Activated CD4-positive, alpha-beta memory T cell treated with anti-CD3 and anti-CD28 coated beads for 36 hours (primary cell): ENCODE data around the gene GRK5. TPM values are rescaled to one million over a fixed set of nuclear protein-coding genes. Genes with fewer than 3 reads are reported as not detected.
A peak's percentile ranks its signal among the peaks of the same experiment; 100 is the strongest.

ENCODE experiments used
- CTCF ChIA-PET: fragments of 350-600 bp; sonication (Branson Sonifier 250); formaldehyde crosslinking; loops from one replicate; lab custom pipeline; 2021; ENCODE audit warnings: antibody characterized with exemption, inconsistent platforms; lab: Charles Lee
- POLR2A ChIA-PET: fragments of 350-600 bp; sonication (Branson Sonifier 250); formaldehyde crosslinking; loops from one replicate; lab custom pipeline; 2021; ENCODE audit warnings: antibody characterized with exemption; lab: Charles Lee
- DNase-seq: peaks from one replicate; pipeline ENCODE4 v3.0.0-alpha.2; 2020
- H3K27ac Mint-ChIP-seq: one replicate; pipeline ENCODE4 v1.8.0; 2021; ENCODE audit warnings: mixed read lengths
- H3K27me3 Mint-ChIP-seq: one replicate; pipeline ENCODE4 v1.8.0; 2021; ENCODE audit warnings: mixed read lengths
- H3K36me3 Mint-ChIP-seq: one replicate; pipeline ENCODE4 v1.8.0; 2021; ENCODE audit warnings: mixed read lengths
- H3K4me1 Mint-ChIP-seq: one replicate; pipeline ENCODE4 v1.8.0; 2021; ENCODE audit warnings: low read depth, mixed read lengths
- H3K4me3 Mint-ChIP-seq: one replicate; pipeline ENCODE4 v1.8.0; 2021; ENCODE audit warnings: mild to moderate bottlenecking, mixed read lengths
- H3K9me3 Mint-ChIP-seq: one replicate; pipeline ENCODE4 v1.8.0; 2021; ENCODE audit warnings: mixed read lengths
- intact Hi-C: fragments of 100-400 bp; cut with micrococcal nuclease; formaldehyde crosslinking; loops from one replicate; pipeline ENCODE4 v1.15.1; 2023
- total RNA-seq, 2 experiments: library from RNA; stranded (reverse); gene quantifications; one replicate each; pipeline ENCODE4 v1.2.3, GENCODE V29; 2021

GRK5 gene
- total RNA-seq, 2 experiments from 2014 or later = 22.7 to 23.0 TPM

DNA sequence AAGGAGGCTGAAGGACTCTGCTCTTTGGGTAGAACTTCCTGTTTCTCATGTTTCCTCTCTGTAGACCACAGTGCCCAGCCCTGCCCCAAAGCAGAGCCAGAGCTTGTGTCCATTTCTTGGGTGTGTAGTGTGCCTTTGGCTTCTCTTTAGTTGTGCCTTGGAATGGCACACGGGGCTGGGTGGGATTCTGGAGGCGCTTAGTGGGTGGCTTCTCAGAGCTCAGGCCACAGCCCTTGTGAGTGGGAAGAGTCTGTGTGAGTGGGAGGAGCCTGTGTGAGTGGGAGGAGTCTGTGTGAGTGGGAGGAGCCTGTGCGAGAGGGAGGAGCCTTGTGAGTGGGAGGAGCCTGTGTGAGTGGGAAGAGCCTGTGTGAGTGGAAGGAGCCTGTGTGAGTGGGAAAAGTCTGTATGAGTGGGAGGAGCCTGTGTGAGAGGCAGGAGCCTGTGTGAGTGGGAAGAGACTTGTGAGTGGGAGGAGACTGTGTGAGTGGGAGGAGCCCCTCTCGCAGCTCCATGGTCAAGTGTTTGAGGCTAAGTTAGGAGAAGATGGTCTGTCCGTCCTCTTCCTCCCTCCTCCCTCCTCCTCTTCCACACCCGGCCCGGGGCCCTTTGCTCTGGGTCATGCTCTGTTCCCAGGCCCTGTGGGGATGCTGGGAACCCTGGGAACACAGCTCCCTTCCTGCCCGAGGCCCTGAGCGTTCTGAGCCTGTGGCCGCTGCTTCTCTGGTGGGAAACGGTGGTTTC, 153.0 kb downstream of the GRK5 start:
- POLR2A ChIA-PET = no interaction called here
- DNase-seq = peak; percentile 24
- Mint-ChIP-seq H3K4me3 (no peak overlapping the region), H3K9me3 (peaks cover 12% of the 10 kb centered on the region), H3K4me1 (peaks cover 3% of the 10 kb centered on the region), H3K36me3 (peaks cover 8% of the 10 kb centered on the region), H3K27me3 (no peaks in the 10 kb centered on the region), H3K27ac (no peak overlapping the region)
- intact Hi-C loops = no loop called here
- CTCF ChIA-PET = interaction anchor here (0.6 kb wide), 2 partner anchors 25 to 118 kb away, joined by 3 to 4 read pairs; no protein-coding TSS in a partner anchor

DNA sequence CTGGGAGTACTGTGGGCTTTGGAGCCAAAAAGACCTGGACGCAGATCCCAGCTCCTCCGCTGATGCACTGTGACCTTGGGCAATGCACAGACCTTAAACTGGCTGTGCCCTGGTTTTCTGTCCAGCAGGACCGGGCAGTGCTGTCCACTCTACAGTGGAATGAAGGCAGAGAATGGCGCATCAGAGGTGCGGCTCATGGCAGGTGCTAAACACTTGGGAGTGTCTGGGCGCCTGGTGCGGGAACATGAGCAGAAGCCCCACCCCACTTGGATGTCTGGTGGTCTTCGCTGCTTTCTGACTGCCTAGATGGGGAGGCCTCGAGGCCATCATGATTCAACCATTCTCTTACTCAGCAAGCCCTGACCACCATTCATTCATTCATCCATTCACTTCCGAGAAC, 153.7 kb downstream of the GRK5 start:
- H3K36me3 Mint-ChIP-seq = peaks cover 6% of the 10 kb centered on the region
- no peaks in the 10 kb centered on the region for H3K27me3 Mint-ChIP-seq
- ChIA-PET POLR2A (no interaction called here), CTCF (interaction anchor here (0.6 kb wide), 1 partner anchor 24 kb away, joined by 4 read pairs; no protein-coding TSS in a partner anchor)
- no peak overlapping the region for H3K4me3 Mint-ChIP-seq
- H3K4me1 Mint-ChIP-seq = peaks cover 3% of the 10 kb centered on the region
- H3K27ac Mint-ChIP-seq = no peak overlapping the region
- intact Hi-C loops = no loop called here
- H3K9me3 Mint-ChIP-seq = peaks cover 7% of the 10 kb centered on the region
- no peak for DNase-seq

DNA sequence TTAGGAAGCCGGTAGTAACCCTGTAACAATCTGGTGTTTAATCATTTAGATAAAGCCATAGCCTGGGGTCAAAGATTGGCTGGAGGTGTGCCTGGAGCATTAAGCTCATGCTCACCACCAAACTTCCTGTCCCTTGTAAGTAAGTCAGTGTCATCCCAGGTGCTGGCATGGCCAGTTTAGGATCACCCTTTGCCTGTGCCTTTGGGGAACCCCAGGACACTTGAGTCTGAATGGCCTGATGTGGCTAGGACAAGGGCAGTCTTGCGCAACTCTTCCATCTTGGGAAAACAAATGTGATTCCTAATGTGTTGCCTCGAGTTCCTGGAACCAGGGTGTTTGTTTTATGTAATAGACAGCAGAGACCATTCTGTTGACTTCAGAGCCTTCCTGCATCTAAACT, 154.8 kb downstream of the GRK5 start:
- Mint-ChIP-seq H3K9me3 (no peaks in the 10 kb centered on the region), H3K4me1 (peaks cover 3% of the 10 kb centered on the region), H3K4me3 (no peak overlapping the region), H3K27me3 (no peaks in the 10 kb centered on the region), H3K27ac (no peak overlapping the region), H3K36me3 (no peaks in the 10 kb centered on the region)
- no peak for DNase-seq
- ChIA-PET CTCF (no interaction called here), POLR2A (no interaction called here)
- intact Hi-C loops = no loop called here

DNA sequence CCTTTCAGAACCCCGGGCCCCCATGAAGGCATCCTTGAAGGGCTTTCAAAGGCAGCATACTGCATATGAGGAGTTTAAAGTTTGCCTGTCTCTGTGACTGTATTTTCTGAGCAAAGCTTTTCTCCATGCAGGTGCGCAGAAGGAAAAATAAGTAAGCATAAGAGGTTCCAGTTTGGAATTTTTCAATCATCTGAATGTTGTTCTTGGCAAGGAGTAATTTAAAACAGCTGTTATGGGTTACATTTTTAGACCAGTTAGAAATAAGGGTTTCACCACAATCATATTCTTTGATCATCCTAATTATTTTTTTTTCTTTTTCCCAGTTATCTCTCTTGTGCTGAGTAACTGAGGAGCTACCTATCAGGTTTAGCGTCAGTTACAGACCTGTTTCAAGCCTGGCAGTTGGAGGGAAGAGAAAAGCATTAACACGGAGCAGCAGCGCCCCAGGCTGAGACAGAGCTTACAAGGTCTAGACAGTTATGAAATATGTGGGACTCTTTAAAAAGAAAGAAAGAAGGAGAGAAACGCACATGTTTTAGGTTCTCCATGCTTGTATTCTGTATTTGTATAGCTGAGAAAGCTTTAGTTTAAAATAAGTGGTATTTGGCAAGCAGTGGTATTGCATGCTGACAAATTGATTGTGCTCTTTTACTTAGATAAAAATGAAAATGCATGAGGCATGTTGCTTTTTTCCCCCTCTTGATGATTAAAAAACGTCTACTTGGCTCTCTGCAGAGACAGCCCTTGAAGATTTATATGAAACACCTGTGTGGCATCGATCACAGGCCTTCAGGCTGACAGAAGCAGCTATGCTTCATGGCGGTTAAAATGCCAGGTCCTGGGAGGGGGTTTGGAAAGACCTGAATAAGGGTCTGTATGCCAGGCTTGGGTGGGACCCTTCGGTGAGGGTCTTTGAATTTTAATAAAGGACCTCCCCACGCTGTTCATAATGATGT, 157.6 kb downstream of the GRK5 start:
- DNase-seq = no peak
- no peak overlapping the region for H3K4me3 Mint-ChIP-seq
- H3K9me3 Mint-ChIP-seq = no peaks in the 10 kb centered on the region
- ChIA-PET POLR2A (no interaction called here), CTCF (interaction anchor here (0.9 to 2.2 kb wide), 4 partner anchors 9 to 166 kb away, joined by 4 to 5 read pairs (median 4); no protein-coding TSS in a partner anchor)
- intact Hi-C loops = no loop called here
- no peak overlapping the region for H3K27ac Mint-ChIP-seq
- peaks cover 4% of the 10 kb centered on the region for H3K4me1 Mint-ChIP-seq
- no peaks in the 10 kb centered on the region for H3K27me3 Mint-ChIP-seq
- H3K36me3 Mint-ChIP-seq = no peaks in the 10 kb centered on the region

DNA sequence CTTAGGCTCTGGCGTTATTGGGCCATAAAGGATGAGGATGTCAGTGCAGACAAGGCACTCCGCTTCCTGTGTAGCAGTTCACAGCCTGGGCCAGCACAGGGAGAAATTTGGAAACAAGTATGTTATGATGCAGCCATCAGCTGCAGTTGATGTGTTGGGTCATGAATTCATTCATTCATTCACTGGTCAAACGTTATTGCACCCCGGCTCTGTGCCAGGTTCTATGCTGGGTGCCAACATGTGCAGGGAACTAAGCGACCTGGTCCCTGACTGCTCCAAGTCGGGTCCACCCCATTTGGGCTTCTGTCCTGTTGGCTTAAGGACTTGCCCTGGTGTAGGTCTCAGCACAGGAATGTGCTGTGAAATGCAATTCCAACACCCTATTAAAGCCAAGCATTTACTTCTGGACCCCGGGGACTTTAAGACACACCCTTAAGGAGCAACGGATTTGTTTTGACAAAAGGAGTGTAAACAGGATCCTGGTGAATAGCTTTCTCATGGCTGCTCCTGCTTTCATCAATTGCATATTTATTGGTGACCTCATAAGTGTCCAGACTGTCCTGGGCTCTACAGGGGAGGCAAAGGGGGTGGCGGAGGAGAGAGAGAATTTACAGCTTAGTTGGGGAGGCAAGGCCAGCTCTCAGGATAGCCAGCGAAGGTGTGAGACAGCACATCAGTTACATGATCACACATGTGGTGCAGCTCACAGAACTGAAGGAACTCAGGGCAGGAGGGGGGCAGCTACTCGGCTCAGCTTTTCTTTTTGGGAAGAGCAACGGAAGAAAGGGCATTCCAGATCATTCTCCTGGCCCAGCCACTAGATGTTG, 158.6 kb downstream of the GRK5 start:
- Mint-ChIP-seq H3K9me3 (no peaks in the 10 kb centered on the region), H3K4me1 (peaks cover 8% of the 10 kb centered on the region), H3K27me3 (no peaks in the 10 kb centered on the region), H3K27ac (no peak overlapping the region), H3K36me3 (no peaks in the 10 kb centered on the region), H3K4me3 (no peak overlapping the region)
- DNase-seq = no peak
- intact Hi-C loops = no loop called here
- ChIA-PET CTCF (interaction anchor here (0.8 to 2.2 kb wide), 3 partner anchors 51 to 160 kb away, joined by 3 to 5 read pairs (median 5); no protein-coding TSS in a partner anchor), POLR2A (no interaction called here)

DNA sequence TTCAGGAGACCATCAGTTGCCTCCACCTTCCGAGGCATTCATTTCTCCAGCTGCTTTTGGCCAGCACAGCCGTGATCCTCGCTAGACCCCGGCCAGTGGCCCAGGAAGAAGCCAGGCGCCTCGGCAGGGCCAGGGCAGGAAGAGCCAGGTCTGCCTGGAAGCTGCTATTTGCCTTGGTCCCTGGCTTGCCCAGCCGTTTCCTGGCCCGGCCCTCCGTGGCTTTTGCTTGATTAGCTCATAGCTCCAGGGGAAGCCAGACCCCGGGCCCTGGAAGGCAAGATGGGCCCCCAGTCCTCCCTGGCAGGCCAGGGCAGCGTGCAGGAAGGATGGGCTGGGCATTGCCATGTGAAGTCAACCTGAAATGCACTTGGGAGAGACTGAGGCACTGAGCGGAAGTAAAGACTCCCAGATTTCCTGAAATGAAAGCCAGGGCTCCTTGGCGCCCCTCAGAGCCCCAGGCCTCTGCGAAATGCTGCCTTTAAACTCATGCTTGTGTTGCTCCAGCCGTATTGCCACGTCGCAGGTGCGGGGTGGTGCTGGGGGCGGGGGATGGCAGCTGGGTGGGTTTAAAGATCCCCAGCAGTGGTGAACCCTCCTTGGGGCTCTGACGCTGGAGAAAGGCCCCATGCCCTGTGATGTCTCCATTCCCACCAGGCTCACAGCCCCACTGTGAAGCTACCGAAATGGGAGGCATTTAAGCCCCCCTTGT, 160.6 kb downstream of the GRK5 start:
- POLR2A ChIA-PET = no interaction called here
- intact Hi-C loops = no loop called here
- Mint-ChIP-seq H3K4me1 (peaks cover 19% of the 10 kb centered on the region), H3K27me3 (no peaks in the 10 kb centered on the region), H3K4me3 (no peak overlapping the region), H3K9me3 (no peaks in the 10 kb centered on the region), H3K36me3 (no peaks in the 10 kb centered on the region), H3K27ac (no peak overlapping the region)
- CTCF ChIA-PET = no interaction called here
- no peak for DNase-seq

DNA sequence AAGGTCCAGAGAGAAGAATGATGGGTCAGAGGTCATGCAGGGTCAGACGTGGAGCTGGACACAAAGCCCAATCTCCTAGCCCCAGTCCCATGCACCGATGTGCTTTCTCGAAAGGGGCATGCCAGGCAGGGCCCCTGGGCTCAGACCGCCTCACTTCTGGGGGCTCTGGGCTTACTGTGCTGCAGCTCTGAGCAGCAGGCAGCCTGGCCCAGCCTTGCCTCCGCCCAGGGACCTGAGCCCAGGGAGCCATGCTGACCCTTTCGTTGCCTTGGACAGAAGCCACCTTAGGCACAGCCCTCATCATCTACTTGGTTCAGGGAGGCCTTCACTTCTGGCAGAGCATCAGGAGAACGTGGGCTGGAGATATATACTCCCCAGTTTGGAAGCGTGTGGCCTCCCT, 161.2 kb downstream of the GRK5 start:
- intact Hi-C loops = no loop called here
- Mint-ChIP-seq H3K27ac (no peak overlapping the region), H3K4me1 (peaks cover 25% of the 10 kb centered on the region), H3K36me3 (no peaks in the 10 kb centered on the region), H3K4me3 (no peak overlapping the region), H3K27me3 (no peaks in the 10 kb centered on the region), H3K9me3 (no peaks in the 10 kb centered on the region)
- CTCF ChIA-PET = no interaction called here
- POLR2A ChIA-PET = no interaction called here
- no peak for DNase-seq

DNA sequence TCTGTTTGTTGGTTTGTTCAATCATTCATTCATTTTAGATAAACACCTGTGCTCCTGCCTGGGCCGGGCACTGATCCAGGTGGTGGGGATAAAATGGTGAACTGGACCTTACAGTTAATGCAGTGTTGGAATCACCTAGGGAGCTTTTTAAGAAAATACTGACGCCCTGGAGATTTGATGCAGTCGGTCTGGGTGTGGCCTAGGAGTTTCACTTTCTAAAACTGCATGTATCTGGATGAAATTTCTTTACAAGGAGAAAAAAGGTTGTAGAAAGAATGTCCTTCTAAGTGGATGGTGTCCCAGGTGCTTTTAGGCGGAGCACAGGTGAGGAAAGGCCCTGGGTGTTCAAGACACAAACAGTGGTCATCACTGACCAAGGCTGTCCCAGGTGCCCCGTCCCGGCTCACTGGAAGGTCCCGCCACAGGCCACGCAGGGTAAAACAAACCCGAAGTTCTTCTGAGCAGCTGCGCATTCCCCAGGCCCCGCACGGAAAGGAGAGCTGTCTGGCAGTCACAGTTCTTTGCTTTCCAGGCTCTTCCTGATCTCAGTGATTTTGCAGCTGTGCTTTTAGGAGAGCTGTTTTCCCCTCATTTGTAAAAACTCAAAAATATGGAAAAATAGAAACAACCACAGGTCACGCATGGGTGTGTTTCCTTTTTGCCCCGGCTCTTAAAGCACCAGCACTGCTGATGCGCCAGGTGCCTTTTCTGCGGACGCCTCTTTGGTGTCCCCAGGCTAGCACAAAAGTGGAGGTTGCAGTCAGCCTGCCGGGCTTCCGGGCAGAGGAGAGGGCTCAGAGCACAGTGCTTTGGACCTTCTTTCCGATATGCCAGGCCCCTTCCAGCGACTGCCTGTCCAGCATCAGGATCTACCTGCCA, 161.9 kb downstream of the GRK5 start:
- no peaks in the 10 kb centered on the region for H3K36me3 Mint-ChIP-seq
- H3K27me3 Mint-ChIP-seq = no peaks in the 10 kb centered on the region
- DNase-seq = no peak
- ChIA-PET POLR2A (no interaction called here), CTCF (interaction anchor here (0.5 kb wide), 1 partner anchor 262 kb away, joined by 3 read pairs; no protein-coding TSS in a partner anchor)
- H3K27ac Mint-ChIP-seq = no peak overlapping the region
- H3K4me3 Mint-ChIP-seq = no peak overlapping the region
- H3K4me1 Mint-ChIP-seq = peaks cover 25% of the 10 kb centered on the region
- intact Hi-C loops = no loop called here
- no peaks in the 10 kb centered on the region for H3K9me3 Mint-ChIP-seq

DNA sequence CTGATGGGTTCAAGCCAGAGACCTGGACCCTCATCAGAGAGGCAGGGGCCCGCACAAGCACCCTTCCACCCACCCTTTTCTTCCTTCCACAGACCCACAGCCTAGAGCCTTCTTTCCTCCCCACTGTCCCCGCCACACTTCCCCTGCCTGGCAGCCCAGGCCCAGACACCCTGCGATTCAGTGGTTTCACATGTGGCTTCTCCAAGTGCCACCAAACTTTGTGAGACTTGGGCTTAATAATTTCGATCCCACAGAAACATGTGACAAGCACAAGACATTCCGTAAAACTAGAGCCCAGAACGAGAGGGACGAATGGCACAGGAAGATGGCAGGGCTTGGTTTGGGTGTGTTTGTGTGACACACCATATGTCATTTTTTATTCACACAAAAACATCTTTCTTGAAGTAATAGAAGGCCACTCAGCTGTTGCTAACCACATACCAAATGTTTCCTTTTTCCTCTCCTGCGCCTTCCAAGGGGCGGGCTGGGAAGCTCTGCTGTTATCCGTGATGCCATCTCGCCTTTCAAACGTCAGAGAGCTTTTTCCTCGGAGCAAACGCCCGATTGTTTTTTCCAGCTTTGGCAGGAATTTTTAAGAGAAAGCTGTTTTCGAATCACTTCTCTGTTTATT, 162.9 kb downstream of the GRK5 start:
- CTCF ChIA-PET = interaction anchor here (0.9 kb wide), 1 partner anchor 171 kb away, joined by 3 read pairs; no protein-coding TSS in a partner anchor
- no peak for DNase-seq
- peak overlapping the region; percentile 6 for H3K27ac Mint-ChIP-seq
- POLR2A ChIA-PET = no interaction called here
- H3K4me3 Mint-ChIP-seq = no peak overlapping the region
- no peaks in the 10 kb centered on the region for H3K9me3 Mint-ChIP-seq
- intact Hi-C loops = loop anchor here (5.0 to 10.0 kb wide), 2 partner anchors 63 to 115 kb away; no protein-coding TSS in a partner anchor
- no peaks in the 10 kb centered on the region for H3K36me3 Mint-ChIP-seq
- H3K27me3 Mint-ChIP-seq = no peaks in the 10 kb centered on the region
- H3K4me1 Mint-ChIP-seq = peaks cover 25% of the 10 kb centered on the region
